ENCODE results near the gene PRKCH. TPM values are rescaled to one million over a fixed set of nuclear protein-coding genes. Genes with fewer than 3 reads are reported as not detected.

PRKCH gene
- total and polyA plus RNA-seq, 2 of the 13 experiments (the other 11 are each of a cell fraction or from before 2014, with no cell fraction given): 0.48 to 1.3 TPM

DNA sequence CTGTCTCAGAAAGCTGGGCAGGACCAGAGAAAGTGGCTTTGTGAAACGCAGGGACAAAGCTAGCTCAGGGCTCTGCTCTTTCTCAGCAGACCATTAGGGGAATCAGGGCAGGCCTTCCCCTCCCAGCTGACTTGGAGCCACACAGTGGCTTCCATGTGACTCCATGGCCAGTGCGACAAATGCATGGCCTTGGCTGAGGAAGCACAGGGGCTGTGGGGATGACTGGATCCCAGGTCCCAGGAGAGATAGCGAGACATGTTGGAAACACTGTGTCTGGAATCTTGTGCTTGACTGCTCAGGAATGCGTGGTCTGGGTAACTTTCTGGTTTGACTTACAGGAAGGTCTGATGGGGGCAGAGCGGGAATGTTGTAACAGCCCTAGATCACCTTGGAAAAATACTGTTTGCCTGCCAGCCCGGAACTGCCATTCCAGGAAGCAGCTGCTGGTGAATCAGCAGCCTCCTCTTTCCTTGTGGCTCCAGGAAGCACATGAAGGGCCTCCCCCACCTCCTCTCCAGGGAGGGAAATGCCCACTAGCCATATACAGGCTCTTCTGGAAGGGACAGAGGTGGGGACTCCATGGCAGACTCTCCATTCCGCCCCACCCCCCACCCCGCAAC, 240.4 kb downstream of the PRKCH start (continued):
- TF ChIP-seq ZNF350 (CRISPR knock-in tag; IDR thresholded peaks at IDR 0.05; ENCODE audit: borderline replicate concordance, low read depth): peak; percentile 62
- no peak for TF ChIP-seq ZBTB2 (CRISPR knock-in tag; IDR thresholded peaks at IDR 0.05; ENCODE audit: low read depth)
- TF ChIP-seq HBP1 (CRISPR knock-in tag; IDR thresholded peaks at IDR 0.05; ENCODE audit: low read depth): no peak; the same call in 1 of the 2 replicates
- peak; percentile 81; the same call in 1 of the 2 replicates for TF ChIP-seq NFKBIZ (CRISPR knock-in tag; IDR thresholded peaks at IDR 0.05)
- TF ChIP-seq, protein P1, sequence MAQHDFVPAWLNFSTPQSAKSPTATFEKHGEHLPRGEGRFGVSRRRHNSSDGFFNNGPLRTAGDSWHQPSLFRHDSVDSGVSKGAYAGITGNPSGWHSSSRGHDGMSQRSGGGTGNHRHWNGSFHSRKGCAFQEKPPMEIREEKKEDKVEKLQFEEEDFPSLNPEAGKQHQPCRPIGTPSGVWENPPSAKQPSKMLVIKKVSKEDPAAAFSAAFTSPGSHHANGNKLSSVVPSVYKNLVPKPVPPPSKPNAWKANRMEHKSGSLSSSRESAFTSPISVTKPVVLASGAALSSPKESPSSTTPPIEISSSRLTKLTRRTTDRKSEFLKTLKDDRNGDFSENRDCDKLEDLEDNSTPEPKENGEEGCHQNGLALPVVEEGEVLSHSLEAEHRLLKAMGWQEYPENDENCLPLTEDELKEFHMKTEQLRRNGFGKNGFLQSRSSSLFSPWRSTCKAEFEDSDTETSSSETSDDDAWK (CRISPR knock-in tag; IDR thresholded peaks at IDR 0.05): no peak
- TF ChIP-seq ZNF792 (CRISPR knock-in tag; IDR thresholded peaks at IDR 0.05): peak; percentile 83; the same call in 1 of the 2 replicates
- TF ChIP-seq ZBTB37 (CRISPR knock-in tag; IDR thresholded peaks at IDR 0.05): 0 out of 2 replicates have a peak, but pooled peaks have one; percentile 68
- TF ChIP-seq AHR (CRISPR knock-in tag; IDR thresholded peaks at IDR 0.05): no peak
- no peak for TF ChIP-seq MTA3 (CRISPR knock-in tag; IDR thresholded peaks at IDR 0.05)
- TF ChIP-seq, protein P2, sequence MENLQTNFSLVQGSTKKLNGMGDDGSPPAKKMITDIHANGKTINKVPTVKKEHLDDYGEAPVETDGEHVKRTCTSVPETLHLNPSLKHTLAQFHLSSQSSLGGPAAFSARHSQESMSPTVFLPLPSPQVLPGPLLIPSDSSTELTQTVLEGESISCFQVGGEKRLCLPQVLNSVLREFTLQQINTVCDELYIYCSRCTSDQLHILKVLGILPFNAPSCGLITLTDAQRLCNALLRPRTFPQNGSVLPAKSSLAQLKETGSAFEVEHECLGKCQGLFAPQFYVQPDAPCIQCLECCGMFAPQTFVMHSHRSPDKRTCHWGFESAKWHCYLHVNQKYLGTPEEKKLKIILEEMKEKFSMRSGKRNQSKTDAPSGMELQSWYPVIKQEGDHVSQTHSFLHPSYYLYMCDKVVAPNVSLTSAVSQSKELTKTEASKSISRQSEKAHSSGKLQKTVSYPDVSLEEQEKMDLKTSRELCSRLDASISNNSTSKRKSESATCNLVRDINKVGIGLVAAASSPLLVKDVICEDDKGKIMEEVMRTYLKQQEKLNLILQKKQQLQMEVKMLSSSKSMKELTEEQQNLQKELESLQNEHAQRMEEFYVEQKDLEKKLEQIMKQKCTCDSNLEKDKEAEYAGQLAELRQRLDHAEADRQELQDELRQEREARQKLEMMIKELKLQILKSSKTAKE (CRISPR knock-in tag; IDR thresholded peaks at IDR 0.05; ENCODE audit: borderline replicate concordance): 0 out of 2 replicates have a peak, but pooled peaks have one; percentile 57
- no peak for TF ChIP-seq PCBP1 (IDR thresholded peaks at IDR 0.05; ENCODE audit: borderline replicate concordance, low read depth, low read length)
- TF ChIP-seq ZEB1 (IDR thresholded peaks at IDR 0.05; ENCODE audit: insufficient replicate concordance, low read depth): no peak
- no peak for TF ChIP-seq NFIC (IDR thresholded peaks at IDR 0.05; ENCODE audit: low read length)
- no peak for TF ChIP-seq ZNF577 (CRISPR knock-in tag; IDR thresholded peaks at IDR 0.05; ENCODE audit: borderline replicate concordance, low read depth)
- TF ChIP-seq ONECUT2 (CRISPR knock-in tag; IDR thresholded peaks at IDR 0.05): no peak
- no peak for TF ChIP-seq SMARCC2 (IDR thresholded peaks at IDR 0.05)
